ENCODE data around the gene MESD.

MESD gene

DNA sequence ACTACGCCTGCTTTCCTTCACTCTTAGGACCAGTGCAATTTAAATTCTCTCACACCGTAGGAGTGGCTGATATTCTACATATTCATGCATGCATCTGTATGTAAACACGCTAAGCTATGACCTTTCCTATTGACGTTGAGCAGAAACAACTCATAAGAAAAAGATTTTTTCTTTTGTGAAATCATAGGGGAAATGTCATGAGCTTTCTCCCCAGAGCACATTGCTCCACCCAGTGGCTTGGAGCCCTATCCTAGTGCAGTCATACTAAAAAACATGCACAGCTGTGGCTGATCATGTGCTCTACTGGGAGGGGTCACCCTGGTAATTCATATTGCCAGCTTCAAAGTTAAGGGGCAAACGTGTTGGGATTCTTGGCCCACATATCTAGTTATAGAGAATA is 1.8 kb upstream of the MESD start:
- DNase-seq (ENCODE audit: low spot score), result no peak

DNA sequence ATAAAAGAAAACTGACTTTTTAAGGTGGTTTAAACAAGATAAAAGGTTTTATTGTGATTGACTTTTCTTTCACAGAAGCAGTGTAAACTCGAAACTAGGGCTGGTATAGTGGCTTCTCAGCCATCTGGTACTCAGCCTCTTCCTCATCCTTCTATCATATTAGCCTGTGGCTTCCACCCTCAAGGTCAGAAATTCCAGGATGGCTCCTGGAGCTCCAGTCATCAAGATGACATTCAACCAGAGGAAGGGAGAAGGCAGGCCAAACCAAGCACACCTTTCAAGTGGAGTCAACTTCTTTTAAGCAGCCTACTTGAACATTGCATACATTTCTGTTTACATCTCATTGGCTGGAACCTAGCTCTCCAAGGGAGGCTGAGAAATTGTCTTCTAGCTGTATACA is 1.3 kb upstream of the MESD start:
- DNase-seq (ENCODE audit: low spot score), result no peak

DNA sequence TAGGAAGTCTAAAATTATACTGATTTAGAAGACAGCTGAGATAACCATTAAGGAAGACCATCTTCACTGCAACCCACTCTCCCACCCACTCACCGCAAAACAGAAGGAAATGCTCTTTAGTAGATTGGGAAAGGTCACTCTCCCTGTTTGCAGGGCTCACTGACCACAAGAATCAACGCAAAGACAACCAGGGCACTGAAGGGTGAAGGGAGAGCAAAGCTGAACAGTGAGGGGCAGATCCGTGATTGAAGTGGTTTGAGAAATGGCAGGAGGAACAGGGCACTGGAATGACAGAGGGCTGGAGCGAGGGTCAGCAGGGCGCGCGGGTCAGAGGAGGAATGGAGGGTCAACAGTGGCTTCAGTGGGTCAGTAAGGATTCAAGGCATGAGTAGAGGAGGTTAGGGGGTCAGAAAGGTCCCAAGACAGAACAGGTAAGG is 520 bp downstream of the MESD start:
- DNase-seq (ENCODE audit: low spot score), result peak; percentile 46

DNA sequence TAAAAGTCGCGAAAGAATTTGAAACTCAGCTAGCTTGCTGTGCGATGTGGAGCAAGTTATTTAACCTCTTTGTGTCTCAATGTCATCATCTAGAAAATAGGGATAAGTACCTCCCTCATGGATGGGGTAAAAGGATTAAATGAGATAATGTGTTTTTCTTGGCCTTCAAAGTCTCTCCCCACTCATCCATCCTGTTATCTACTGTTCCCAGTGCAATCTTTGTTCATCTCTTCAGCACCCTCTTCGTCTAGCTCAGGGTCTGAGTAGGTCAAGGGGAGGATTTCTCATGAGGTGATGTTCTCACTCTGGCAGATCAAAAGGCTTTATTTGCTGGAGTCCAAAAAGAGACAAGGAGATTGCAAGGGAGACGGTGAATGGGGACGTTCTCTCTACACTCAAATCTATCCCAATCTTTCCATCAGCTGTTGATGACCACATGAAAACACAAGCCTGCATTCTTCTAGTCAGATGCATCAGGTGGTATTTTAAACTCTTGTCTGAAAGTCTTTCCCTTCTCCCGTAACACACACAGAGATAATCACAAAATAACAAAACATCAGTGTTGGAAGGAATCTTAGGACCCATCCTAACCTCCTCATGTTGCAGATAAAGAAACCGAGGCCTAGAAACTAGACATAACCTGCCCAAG is 1.3 kb downstream of the MESD start:
- no peak for DNase-seq (ENCODE audit: low spot score)

DNA sequence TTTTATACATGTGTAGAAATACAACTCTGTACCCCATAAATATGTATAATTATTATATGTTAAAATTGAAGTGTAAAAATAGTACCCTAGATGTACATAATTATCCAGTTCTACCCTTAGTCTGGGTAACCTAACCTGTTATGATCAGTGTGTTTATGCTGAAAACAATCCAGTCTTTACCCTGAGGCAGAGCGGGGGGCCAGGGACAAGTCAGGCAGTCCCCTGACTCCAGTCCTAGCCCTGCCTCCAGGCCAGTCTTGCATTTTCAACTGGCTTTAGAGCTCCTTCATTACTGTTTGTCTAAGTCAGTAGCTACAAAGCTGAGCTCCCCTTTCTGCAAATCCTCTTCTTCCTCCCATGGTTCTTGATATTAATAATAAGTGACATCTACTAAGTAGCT is 3.1 kb downstream of the MESD start:
- no peak for DNase-seq (ENCODE audit: low spot score)

DNA sequence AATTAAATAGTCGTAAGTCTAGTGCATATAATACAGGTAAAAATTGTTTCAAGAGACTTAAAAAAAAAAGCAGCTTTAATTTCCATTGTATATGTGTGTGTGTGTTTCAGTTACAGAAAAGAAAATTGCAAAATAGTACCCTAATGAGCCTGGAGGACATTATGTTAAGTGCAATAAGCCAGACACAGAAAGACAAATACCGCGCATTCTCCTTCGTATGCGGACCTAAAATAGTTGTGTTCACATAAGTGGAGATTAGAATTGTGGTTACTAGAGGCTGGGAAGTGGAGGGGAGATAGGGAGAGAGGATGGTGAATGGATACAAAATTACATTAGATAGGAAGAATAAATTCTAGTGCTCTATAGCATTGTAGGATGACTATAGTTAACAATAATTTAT is 3.6 kb downstream of the MESD start:
- no peak for DNase-seq (ENCODE audit: low spot score)

DNA sequence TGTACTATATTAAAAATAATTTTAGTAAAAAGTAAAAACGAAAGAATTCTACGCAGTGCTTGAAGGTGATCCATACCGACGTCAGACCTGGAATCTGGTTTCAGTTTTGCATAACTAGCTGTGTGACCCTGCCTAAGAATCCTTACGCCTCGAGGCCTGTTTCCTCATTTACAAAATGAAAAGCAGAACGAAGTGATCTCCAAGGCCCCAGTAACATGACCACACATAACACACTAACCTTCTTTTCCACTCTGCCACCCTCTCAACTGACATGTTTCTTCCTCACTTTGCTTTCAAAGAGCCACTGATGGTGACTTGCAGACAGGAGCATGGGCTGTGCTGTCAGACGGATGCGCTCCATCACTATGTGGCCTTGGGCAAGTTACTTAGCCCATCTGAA is 4.8 kb downstream of the MESD start:
- DNase-seq (ENCODE audit: low spot score), result no peak

DNA sequence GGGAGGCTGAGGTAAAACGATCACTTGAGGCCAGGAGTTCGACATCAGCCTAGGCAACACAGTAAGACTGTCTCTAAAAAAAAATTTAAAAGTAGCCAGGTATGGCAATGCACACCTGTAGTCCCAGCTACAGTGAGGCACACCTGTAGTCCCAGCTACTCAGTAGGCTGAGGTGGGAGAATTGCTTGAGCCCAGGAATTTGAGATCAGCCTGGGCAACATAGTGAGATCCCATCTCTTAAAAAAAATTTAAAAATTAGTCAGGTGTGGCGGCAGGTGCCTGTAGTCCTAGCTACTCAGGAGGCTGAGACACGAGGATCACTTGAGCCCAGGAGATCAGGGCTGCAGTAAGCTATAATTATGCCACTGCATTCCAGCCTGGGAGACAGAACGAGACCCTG is 6.8 kb downstream of the MESD start:
- no peak for DNase-seq (ENCODE audit: low spot score)

DNA sequence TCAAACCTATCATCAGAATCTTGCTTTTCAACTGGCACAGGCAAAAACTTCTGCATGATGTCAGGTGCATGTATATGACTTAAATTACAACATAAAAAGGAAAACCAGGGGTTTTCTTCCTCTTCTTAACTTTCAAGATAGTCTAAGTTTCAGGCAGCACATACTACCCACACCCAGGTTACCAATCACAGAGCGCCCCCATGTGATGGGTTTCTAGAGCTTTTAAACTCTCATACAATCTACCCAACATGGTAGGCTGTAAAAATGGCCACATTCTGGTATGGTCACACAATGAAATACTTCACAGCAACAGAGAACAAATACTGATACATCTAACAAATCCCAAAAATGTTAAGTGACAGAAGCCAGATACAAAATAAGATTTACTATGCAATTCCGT is 7.4 kb downstream of the MESD start:
- no peak for DNase-seq (ENCODE audit: low spot score)

DNA sequence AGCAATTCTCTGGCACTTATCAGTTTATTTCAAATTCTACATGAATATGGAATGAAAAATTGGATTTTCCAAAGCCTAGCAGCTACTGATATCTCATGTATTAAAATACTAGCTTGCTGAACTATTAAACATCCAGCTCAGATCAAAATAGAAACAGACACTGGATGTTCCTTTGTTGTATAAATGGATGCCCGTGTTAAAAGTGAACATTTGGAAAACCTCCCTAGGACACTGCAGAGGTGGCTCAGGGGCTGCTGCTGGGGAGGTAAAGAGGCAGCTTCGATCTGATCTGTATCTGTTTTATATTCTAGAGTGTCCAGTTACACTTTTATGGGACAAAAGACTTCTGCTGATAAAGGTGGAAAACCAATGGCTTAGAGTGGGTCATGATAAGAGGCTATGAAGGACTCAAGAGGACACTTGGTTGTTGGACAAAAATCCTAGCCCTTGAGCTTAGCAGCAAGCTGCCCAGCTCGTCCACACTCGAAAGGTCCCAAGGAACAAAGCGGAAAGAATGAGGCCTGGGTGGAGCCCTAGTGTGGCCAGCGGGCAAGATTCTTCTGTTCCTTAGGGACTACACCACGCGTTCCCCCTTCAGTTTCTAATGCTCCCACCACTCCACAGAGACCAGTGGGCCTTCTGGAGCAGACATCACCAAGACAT is 9.9 kb downstream of the MESD start:
- DNase-seq (ENCODE audit: low spot score), result no peak

DNA sequence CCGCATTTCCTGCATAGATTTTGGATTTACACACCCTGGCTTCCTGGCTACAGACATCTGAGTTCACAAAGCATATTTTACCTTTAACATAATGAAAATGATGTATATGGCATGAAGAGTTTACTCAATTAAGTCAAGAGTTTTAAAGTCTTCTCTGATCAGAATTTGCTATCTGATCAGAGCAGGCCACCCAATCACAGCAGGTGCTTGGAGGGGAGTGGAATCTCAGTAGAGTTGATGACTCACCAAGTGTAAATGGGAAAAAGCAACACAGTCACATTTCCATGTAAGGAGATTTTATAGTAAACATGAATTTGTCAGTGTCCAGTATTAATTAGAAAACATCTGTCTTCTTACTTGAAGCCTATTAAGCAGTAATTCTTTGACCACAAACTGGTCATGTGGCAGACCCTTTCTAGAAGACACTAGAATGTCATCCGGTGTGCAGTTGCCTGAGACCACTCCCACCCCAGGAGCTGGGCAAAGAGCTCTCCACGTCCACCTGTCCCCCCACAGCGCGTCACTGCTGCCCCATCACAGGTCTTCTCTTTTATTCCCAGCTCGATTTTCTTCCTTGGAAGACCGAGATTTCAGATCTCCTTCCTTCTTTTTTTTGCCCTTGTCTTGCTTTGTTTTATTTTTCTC is 10.8 kb downstream of the MESD start:
- no peak for DNase-seq (ENCODE audit: low spot score)

DNA sequence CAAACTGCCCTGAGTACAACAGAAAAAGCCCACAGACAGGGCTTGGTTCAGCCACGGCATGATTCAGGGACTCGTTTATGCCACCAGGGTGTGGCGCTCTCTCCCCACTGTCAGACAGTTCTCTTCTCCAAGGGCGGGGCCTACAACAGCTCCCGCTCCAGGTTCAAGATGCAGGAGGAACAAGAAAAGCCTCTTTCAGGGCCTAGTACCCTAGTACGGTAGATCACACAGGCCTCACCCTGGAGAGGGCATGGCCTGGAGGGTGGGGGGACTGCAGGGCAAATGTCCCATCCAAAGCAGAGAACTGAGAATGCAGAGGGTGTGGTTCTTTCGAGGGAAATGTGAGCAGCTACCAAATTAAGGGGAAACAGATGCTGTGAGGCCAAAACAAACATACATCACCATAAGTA is 12.0 kb downstream of the MESD start:
- peak; percentile 62 for DNase-seq (ENCODE audit: low spot score)

DNA sequence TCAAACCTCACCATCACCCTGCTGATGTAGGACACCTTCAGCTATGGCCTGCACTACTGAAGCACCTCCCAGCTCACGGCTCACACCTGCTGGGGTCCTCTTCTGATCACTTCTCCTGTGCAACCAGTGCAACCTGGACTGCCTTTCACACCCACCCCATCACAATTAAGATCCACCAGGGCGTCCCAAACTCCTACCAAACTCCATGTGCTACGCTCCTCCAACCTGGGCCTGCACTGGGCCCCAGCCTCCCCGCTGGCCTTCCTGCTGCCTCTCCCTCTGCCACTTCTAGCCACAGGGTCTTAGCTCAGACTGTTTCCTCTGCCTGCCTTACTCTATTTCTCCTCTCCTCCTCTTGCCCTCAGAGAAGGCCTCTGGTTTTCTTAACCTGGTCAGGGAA is 12.8 kb downstream of the MESD start:
- DNase-seq (ENCODE audit: low spot score), result no peak

DNA sequence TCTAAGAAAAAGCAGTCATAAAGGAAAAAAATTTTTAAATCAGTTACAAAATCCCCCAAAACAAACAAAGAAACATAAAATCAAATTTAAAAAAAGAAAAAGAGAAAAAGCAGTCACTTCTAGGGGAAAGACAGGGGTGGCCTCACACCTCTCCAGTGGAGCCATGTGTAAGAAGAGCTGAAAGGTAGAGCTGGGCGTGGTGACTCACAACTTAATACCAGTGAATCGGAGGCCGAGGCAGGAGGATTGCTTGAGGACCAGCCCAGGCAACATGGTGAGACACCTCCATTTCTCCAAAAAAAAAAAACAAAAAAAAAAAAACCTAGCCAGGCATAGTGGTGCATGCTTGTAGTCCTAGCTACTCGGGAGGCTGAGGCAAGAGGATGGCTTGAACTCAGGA is 14.7 kb downstream of the MESD start:
- DNase-seq (ENCODE audit: low spot score), result no peak

DNA sequence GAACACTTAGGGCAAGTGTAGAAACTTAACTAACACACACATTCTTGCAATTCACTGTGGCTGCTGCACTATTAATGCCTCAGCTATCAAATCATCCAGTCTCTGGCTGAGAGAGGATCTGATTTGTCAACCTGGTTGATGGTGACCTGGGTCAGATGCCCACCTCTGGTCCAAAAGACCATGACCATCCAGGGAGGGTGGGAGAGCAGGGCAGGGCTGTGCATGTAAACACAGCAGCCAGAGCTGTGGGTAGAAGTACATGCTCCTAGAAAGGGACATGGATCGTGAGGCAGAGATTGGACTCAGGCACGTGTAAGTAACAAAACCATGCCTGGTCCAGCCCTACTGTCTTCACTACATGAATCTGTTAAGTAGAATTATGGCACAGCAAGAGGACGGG is 17.3 kb downstream of the MESD start:
- DNase-seq (ENCODE audit: low spot score), result no peak

DNA sequence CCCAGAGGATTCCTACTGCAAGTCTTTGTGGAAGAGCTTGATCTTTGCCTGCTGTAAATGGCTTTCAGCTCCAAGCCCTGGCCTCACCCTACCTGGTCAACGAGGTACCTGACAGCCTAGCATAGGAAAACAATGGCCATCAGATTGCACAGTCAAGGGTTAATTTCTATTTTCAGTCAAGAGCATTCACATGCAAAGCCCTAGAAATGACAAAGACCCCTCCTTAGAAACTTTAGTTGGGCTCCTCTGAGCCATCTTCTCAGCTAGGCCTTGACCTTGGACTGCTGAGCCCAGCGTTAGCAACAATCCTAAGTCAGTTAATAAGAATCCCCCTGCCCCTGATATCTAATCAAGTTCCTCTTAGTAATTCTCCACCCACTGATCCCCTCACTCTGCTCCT is 18.5 kb downstream of the MESD start:
- DNase-seq (ENCODE audit: low spot score), result no peak

DNA sequence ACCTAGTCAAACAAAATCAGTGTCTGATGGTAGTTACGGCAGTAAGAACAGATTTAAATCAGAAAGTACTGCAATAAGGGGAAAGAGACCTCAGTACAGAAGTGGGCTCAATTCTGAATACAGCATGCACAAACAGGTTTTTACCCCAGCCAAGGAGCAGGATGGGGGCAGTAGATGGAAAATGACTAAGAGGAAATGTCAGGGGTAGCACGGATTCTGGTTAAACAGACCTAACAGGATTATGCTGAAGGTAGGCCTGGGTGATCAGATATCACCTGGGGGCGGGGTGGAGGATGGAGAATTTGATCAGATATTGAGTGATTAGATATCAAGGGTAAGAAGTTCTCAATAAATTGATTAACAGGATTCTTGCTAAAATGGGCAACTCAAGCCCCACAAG is 19.0 kb downstream of the MESD start:
- DNase-seq (ENCODE audit: low spot score), result no peak

DNA sequence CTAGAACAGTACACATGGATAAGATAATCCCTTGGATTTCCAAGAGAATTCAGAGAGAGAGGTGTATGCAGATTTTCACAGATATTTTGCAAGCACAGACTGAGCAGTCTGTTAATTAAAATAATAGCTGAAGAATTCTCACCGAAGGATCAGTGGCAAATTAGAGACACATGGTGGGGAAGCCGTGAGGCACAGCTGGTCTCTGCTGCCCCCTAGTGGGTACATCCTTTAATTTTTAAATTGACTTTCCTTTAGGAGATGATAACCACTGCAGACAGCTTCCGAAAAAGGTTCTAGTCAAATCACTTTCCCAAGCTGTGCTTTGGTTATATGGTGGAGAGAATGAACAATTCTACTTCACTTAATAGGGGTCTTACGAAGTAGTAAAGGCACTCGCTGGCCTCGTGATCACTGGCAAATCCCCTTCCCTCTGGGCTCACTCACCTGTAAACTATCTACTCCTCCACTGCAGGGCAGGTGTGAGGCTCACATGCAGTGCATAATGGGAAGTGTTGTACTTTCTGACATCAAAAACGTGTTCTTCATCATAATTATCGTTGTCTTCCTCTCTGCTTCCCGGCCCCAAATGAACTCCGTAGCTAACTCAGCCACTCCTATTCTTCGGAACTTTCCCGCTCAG is 19.5 kb downstream of the MESD start:
- DNase-seq (ENCODE audit: low spot score), result peak; percentile 67

DNA sequence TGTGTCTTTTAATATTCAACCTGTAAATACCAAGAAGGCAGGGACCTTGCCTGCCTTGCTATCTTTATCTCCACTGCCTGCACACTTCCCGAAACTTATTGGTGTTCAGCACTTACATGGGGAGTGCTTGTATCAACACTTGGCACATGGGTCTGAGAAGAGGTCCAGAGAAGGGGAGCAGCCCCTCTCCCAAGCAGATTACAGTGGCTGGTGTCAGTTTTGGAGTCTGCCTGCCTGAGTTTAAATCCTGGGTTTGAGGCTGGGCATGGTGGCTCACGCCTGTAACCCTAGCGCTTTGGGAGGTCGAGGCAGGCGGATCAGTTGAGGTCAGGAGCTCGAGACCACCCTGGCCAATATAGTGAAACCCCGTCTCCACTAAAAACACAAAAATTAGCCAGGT is 20.3 kb downstream of the MESD start:
- DNase-seq (ENCODE audit: low spot score), result no peak

DNA sequence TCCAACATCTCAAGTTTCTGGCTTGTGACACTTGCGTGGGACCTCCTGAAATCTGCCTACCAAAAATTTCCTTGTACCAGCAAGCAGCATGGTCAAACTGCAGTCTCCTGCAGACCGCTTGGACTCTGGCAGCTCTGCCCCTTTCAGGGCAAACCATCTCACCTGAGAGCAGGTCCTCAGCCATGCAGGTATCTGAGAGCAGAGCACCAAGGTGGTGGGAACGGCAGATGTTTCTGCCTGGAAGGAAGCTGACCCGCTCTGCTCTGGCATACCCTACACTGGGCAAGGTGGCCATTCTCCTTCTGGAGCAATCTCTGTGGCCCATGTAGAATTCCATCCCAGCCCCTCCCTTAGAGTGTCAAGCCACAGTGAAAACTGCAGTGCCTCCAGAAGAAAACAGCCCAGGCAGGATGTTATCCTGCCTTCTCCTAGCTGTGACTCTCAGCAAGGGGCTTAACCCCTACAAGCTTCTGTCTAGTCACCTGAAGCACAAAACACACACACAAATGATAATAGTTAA is 21.6 kb downstream of the MESD start:
- DNase-seq (ENCODE audit: low spot score), result no peak

DNA sequence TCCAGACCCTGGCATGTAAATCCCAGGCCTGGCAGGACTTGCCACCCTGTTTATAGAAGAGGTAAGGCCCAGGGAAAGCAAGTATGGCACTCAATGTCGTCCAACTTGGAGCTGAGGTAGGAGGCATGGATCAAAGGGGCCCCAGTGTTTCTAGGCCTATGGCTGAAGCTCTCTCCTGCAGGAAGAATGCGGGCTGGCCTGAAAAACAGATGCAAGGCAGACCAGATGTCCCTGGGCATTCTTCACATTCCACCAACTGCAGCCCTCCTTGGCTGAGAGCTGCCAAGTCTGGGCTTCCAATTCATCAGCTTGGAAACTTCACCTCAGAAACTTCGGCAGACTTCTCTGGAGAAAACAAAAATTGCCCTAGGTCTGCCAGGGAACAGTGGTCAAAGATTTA is 22.2 kb downstream of the MESD start:
- DNase-seq (ENCODE audit: low spot score), result no peak

DNA sequence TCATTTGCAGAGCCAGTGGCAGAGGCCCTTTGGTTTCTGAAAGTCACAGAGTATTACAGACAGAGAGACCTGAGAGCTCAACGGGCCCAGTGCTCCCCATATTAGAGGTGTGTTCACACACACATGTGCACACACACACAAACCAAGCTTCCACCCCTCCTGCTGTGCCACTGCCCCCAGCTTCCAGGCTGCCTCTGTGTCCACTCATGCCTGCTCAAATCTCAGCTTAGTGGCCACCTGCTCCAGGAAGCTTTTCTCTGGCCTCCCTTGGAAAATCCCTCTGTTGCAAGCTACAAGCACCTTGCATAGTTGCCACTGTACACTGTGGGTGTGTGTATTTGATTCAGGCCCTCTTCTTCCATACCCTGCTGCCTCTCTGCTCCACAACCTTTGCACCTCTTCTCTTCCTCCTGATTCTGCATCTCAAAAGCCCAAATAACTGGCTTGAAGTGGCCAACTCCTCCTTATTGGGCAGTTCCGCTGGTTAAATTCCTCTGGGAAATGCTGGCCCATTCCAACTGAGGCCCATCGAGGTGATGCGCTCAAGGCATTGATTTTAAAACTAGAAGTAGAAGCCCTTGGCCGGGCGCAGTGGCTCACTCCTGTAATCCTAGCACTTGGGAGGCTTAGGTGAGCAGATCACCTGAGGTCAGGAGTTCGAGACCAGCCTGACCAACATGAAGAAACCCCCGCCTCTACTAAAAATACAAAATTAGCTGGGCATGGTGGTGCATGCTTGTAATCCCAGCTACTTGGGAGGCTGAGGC is 23.0 kb downstream of the MESD start:
- DNase-seq (ENCODE audit: low spot score), result no peak

Measured in HuH-7 (cell line).